ENCODE data around the gene FLAD1. TPM values are rescaled to one million over a fixed set of nuclear protein-coding genes. Genes with fewer than 3 reads are reported as not detected.
"Not testable (repeated sequence)": the region's sequence is repeated elsewhere in the genome, so short reads cannot be mapped to it uniquely, and the experiment has no call there.

FLAD1 gene
- total RNA-seq, 4 donors from 2014 or later: 19.5 to 29.6 (median 23.0) TPM

- no peak for DNase-seq (ENCODE audit: extremely low spot score)
- Histone ChIP-seq H3K4me1 (peaks cover 10 to 26% (median 23%) of the 10 kb centered on the region in 4 donors), H3K27me3 (no peaks in the 10 kb centered on the region), H3K36me3 (peaks cover 7 to 36% (median 32%) of the 10 kb centered on the region in 4 donors), H3K4me3 (no peak overlapping the region), H3K9me3 (no peaks in the 10 kb centered on the region), H3K27ac (replicated peaks in 1 of 4) (no peak overlapping the region)
- TF ChIP-seq POLR2A (IDR thresholded peaks at IDR 0.05; ENCODE audit: low read depth) (no peak), EP300 (IDR thresholded peaks at IDR 0.05) (no peak), POLR2AphosphoS5 (IDR thresholded peaks at IDR 0.05) (no peak), CTCF (IDR thresholded peaks at IDR 0.05) (no peak)
- 76% methylated on average over 3 of the region's 3 CpGs for WGBS
- intact Hi-C loops (cut with DNase I): no loop called here
Observed at GRCh38 chr1:154994591-154994990, 11.4 kb downstream of the FLAD1 start.

- peaks cover 2 to 27% (median 24%) of the 10 kb centered on the region in 4 donors for H3K36me3 ChIP-seq
- 62% methylated on average over 13 of the region's 13 CpGs for WGBS
- not testable (repeated sequence) for H3K4me3 ChIP-seq; DNase-seq (ENCODE audit: extremely low spot score); H3K27me3 ChIP-seq; H3K27ac ChIP-seq (replicated peaks in 1 of 4); H3K9me3 ChIP-seq
- intact Hi-C loops (cut with DNase I): loop anchor here (5.0 kb wide), 1 partner anchor 33 kb away; the partner anchor contains the start of gene PYGO2
- peaks cover 17 to 31% (median 30%) of the 10 kb centered on the region in 4 donors for H3K4me1 ChIP-seq
- TF ChIP-seq CTCF (IDR thresholded peaks at IDR 0.05): peak; percentile 33 to 44 (median 43)
Observed at GRCh38 chr1:154995301-154995983, 12.3 kb downstream of the FLAD1 start.

GRCh38 chr1:154996966-154997701 lies 14.0 kb downstream of the FLAD1 start:
- Histone ChIP-seq H3K36me3 (peaks cover 0 to 12% (median 11%) of the 10 kb centered on the region in 4 donors), H3K4me1 (peaks cover 17 to 36% (median 33%) of the 10 kb centered on the region in 4 donors), H3K4me3 (no peak overlapping the region), H3K9me3 (no peaks in the 10 kb centered on the region), H3K27me3 (no peaks in the 10 kb centered on the region), H3K27ac (replicated peaks in 1 of 4) (no peak overlapping the region)
- WGBS: 81% methylated on average over 15 of the region's 15 CpGs
- no peak for DNase-seq (ENCODE audit: extremely low spot score)
- intact Hi-C loops (cut with DNase I): loop anchor here (5.0 kb wide), 1 partner anchor 35 kb away; the partner anchor contains the start of gene PYGO2
- TF ChIP-seq EP300 (IDR thresholded peaks at IDR 0.05) (no peak), CTCF (IDR thresholded peaks at IDR 0.05) (no peak), POLR2AphosphoS5 (IDR thresholded peaks at IDR 0.05) (no peak), POLR2A (IDR thresholded peaks at IDR 0.05; ENCODE audit: low read depth) (no peak)

- Histone ChIP-seq H3K27me3 (no peaks in the 10 kb centered on the region), H3K4me3 (no peak overlapping the region), H3K4me1 (peaks cover 17 to 36% (median 33%) of the 10 kb centered on the region in 4 donors), H3K36me3 (peaks cover 0 to under 1% (median 0%) of the 10 kb centered on the region in 4 donors), H3K9me3 (no peaks in the 10 kb centered on the region), H3K27ac (replicated peaks in 1 of 4) (peak overlapping the region in 3 of 4 donors; percentile 97 to 99 (median 98))
- TF ChIP-seq POLR2AphosphoS5 (IDR thresholded peaks at IDR 0.05) (no peak), POLR2A (IDR thresholded peaks at IDR 0.05; ENCODE audit: low read depth) (no peak), CTCF (IDR thresholded peaks at IDR 0.05) (no peak), EP300 (IDR thresholded peaks at IDR 0.05) (no peak)
- no peak for DNase-seq (ENCODE audit: extremely low spot score)
- intact Hi-C loops (cut with DNase I): loop anchor here (5.0 kb wide), 1 partner anchor 36 kb away; the partner anchor contains the start of gene PYGO2
- WGBS: 77% methylated on average over 12 of the region's 16 CpGs
Observed at GRCh38 chr1:154998201-154998780, 15.1 kb downstream of the FLAD1 start.
